GM18505 (cell line): ENCODE measurements around the gene ADCY9.
"Not testable (repeated sequence)": the region's sequence is repeated elsewhere in the genome, so short reads cannot be mapped to it uniquely, and the experiment has no call there.

Experiments
- ATAC-seq: cut with Tn5 transposase; IDR thresholded peaks from one replicate; pipeline ENCODE4 v1.9.1; 2021; ENCODE audit not compliant: unreplicated experiment
- POLR2A ChIP-seq: IDR thresholded peaks from 4 replicates; pipeline ENCODE4 v1.6.1; 2011; ENCODE audit warnings: borderline replicate concordance; ENCODE audit not compliant: insufficient read depth, insufficient read length; ENCODE audit errors: extremely low read depth

Gene ADCY9

GRCh38 chr16:3934491-3935181 lies 181.6 kb downstream of the ADCY9 start:
- TF ChIP-seq POLR2A: no peak
- no peak for ATAC-seq

GRCh38 chr16:3927147-3927546 lies 189.1 kb downstream of the ADCY9 start:
- ATAC-seq: not testable (repeated sequence)

GRCh38 chr16:3924763-3925162 lies 191.5 kb downstream of the ADCY9 start:
- ATAC-seq: no peak
- TF ChIP-seq POLR2A: no peak

GRCh38 chr16:3922241-3922640 lies 194.0 kb downstream of the ADCY9 start:
- ATAC-seq: no peak
- no peak for TF ChIP-seq POLR2A

GRCh38 chr16:3920206-3920605 lies 196.0 kb downstream of the ADCY9 start:
- ATAC-seq: no peak

GRCh38 chr16:3919413-3919812 lies 196.8 kb downstream of the ADCY9 start:
- no peak for TF ChIP-seq POLR2A
- no peak for ATAC-seq

More at GRCh38 chr16:3920206-3920605, 196.0 kb downstream of the ADCY9 start:
- TF ChIP-seq POLR2A: no peak

- no peak for TF ChIP-seq POLR2A
- no peak for ATAC-seq
These were observed 200.6 kb downstream of the ADCY9 start for GRCh38 chr16:3915426-3916260.

GRCh38 chr16:3912897-3913296 lies 203.3 kb downstream of the ADCY9 start:
- no peak for ATAC-seq
- TF ChIP-seq POLR2A: no peak
